Measurements from ENCODE around the gene PAX7.

GRCh38 chr1:18607289-18607760 is 23.3 kb upstream of the PAX7 start:
- no peak for TF ChIP-seq POLR2AphosphoS5 (IDR thresholded peaks at IDR 0.05; ENCODE audit: low read depth, low read length)
- no peak for TF ChIP-seq REST (IDR thresholded peaks at IDR 0.05; ENCODE audit: insufficient read depth in 1 of 2, low read depth in 2 of 2, low read length in 2 of 2)

Data from PFSK-1 (cell line).